ENCODE measurements around the gene COQ8A. TPM values are rescaled to one million over a fixed set of nuclear protein-coding genes. Genes with fewer than 3 reads are reported as not detected.

Gene COQ8A
- total RNA-seq, 1 donor = 3.0 TPM

DNA sequence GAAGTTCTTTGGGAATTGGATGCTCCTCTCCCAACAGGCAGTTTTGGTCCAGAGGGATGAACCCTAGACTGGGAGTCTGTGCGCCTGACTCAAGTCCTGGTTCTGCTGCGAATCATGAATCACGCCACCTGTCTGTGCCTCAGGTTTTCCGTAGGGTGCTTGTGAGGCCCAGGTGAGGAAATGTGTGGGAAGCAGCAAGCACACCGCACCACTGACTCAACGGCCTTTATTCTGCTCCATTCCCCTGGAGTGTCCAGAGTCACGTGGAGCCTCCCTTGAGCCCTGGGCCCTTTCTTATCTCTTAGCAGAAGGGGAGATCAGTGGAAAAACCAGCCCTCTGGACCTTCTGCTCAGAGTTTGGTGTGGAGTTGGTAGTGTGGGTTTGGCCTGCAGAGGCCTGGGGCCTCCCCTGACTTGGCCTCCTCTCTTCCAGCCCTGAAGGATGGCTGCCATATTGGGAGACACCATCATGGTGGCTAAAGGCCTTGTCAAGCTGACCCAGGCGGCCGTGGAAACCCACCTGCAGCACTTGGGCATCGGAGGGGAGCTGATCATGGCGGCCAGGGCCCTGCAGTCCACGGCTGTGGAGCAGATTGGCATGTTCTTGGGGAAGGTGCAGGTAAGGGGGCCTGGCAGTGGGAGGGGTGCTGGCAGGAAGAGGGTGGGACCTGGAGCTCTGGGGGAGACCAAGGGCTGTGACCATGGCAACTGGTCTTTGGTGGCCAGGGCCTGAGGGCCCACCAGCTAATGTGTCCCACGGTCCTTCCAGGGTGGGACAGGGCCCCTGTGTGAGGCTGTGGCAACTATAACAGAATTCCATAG lies 21.1 kb downstream of the COQ8A start:
- DNase-seq (ENCODE audit: low read depth) = no peak
- TF ChIP-seq, protein P1, sequence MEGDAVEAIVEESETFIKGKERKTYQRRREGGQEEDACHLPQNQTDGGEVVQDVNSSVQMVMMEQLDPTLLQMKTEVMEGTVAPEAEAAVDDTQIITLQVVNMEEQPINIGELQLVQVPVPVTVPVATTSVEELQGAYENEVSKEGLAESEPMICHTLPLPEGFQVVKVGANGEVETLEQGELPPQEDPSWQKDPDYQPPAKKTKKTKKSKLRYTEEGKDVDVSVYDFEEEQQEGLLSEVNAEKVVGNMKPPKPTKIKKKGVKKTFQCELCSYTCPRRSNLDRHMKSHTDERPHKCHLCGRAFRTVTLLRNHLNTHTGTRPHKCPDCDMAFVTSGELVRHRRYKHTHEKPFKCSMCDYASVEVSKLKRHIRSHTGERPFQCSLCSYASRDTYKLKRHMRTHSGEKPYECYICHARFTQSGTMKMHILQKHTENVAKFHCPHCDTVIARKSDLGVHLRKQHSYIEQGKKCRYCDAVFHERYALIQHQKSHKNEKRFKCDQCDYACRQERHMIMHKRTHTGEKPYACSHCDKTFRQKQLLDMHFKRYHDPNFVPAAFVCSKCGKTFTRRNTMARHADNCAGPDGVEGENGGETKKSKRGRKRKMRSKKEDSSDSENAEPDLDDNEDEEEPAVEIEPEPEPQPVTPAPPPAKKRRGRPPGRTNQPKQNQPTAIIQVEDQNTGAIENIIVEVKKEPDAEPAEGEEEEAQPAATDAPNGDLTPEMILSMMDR (IDR thresholded peaks at IDR 0.05; ENCODE audit: insufficient read depth, low read depth, low read length) = no peak
- H3K4me3 ChIP-seq (ENCODE audit: low read depth, low read length) = no peak overlapping the region

DNA sequence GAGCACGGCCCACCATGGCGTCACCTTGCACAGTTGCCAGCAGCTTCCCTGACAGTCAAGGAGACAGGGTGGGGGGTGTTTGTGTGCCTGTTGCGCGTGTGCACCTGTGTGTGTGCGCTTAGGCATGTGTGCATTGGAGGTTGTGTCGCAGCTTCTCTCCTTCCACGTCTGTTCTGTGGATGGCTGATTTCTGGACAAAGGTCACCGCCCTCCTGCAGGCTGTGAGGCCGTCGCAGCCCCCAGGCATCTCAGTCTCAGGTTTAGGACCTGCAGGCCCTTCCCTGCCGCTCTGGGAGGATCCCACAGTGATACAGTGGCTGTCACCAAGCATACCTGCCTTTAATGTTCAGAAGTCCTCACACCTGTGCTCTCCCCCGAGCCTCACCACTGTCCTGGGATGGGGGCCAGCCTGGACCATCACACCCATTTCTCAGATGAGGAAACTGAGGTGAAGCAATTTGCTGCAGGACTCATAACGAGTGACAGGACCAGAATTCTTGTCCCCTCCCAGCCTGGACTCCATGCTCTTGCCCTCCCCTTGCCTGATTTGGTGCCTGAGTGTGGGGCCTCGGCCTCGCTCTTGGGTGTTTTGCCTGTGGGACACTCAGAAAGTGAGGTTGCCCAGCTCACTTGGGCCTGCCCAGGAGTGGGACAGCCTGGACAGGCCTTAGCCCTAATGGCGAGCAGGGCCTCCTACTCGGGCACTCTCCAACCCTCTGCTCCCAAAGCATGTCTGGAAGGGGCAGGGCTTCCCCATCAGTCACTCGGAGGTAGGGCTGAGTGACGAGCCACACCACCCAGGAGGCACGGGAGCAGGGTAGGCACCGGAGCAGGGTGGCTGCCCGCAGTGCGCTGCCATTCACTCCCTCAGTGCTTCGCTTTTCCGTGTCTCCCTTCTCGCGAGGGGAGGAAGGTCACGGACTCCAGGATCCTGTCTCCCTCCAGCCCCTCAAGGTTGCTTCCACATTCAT lies 22.6 kb downstream of the COQ8A start:
- DNase-seq (ENCODE audit: low read depth) = no peak
- H3K4me3 ChIP-seq (ENCODE audit: low read depth, low read length) = no peak overlapping the region
- TF ChIP-seq, protein P1 (IDR thresholded peaks at IDR 0.05; ENCODE audit: insufficient read depth, low read depth, low read length) = no peak

DNA sequence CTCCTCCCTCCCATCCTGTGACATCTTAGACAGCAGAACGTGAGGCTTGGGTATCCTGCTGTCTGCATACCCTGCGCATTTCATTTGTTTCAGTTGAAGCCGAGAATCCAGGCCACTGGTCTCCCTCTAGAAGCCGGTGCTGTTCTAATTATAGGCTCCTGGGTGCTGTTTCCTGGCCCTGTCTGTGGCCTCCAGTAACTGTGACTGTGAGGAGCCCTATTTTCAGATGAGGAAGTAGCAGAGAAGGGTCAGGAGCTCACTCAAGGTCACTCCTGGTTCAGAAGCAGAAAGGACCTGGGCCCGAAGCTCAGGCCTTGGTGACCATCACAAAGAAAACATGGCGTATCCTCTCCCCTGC lies 24.0 kb downstream of the COQ8A start:
- no peak overlapping the region for H3K4me3 ChIP-seq (ENCODE audit: low read depth, low read length)
- no peak for DNase-seq (ENCODE audit: low read depth)
- TF ChIP-seq, protein P1 (IDR thresholded peaks at IDR 0.05; ENCODE audit: insufficient read depth, low read depth, low read length) = no peak

DNA sequence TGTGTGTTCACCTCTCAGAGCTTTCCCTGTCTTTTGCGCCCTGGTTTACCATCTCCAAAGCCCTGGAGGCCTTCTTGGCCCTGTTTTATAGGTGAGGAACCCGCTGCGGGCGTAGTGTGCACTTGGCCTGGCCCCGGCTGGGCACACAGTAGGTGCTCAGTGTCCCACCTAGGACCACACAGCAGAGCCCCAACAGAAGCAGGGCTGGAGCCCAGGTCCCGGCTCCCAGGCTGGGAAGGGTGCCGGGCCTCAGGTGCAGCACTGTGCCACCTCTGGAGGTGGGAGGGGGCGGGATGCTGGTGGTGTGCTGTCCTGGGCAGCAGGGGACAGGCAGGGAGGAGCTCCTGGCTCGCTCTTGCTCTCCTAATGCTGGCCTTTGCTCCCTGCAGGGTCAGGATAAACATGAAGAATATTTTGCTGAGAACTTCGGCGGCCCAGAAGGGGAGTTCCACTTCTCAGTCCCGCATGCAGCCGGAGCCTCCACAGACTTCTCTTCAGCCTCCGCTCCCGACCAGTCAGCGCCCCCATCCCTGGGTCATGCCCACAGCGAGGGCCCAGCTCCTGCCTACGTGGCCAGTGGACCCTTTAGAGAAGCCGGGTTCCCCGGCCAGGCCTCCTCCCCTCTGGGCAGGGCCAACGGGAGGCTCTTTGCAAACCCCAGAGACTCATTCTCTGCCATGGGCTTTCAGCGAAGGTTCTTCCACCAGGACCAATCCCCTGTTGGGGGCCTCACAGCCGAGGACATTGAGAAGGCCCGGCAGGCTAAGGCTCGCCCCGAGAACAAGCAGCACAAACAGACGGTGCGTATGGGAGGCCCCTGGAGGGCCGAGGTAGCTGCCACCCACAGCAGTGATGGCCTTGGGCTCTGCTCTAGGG lies 24.8 kb downstream of the COQ8A start:
- no peak for DNase-seq (ENCODE audit: low read depth)
- no peak overlapping the region for H3K4me3 ChIP-seq (ENCODE audit: low read depth, low read length)
- TF ChIP-seq, protein P1 (IDR thresholded peaks at IDR 0.05; ENCODE audit: insufficient read depth, low read depth, low read length) = no peak

DNA sequence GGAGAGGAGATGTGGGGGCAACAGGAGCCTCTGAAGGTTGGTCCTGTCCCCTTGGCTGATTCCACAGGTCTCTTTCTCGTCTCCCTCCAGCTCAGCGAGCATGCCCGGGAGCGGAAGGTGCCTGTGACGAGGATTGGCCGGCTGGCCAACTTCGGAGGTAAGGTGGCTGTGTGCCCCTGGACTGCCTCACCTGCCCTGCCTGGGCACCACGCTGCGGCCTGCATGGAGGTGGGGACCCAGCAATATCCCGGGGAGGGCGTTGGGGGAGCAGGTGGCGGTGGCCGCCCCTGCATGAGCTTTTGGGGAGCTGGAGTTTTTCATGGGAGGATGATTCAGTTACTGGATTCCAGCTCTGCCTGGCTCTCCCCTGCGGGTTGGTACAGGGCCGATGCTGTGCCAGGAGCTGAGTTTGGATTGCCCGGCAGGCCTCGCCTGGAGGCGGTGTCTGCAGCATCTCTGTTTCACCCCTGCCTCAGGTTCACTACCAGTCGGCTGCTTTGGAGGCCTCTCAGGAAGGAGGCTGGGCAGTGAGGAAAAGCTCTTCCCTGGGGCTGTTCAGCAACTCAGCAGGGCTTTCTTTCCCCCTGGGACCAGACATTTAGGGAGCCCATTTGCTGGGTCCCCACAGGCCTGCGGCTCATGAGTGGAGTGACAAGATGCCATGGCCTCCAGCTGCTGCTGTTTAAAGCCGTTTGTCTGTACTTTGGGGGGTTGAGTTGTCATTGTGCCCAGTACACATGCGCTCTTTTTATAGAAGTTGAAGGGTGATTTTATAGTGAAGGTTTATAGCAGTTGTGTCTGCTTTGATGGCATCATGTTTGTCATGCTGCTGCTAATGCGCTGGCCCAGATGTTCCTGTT lies 25.7 kb downstream of the COQ8A start:
- TF ChIP-seq, protein P1 (IDR thresholded peaks at IDR 0.05; ENCODE audit: insufficient read depth, low read depth, low read length) = no peak
- H3K4me3 ChIP-seq (ENCODE audit: low read depth, low read length) = no peak overlapping the region
- DNase-seq (ENCODE audit: low read depth) = no peak
